Measurements from ENCODE around the gene RNF217.
A peak's percentile ranks its signal among the peaks of the same experiment; 100 is the strongest.
"Not testable (repeated sequence)": the region's sequence is repeated elsewhere in the genome, so short reads cannot be mapped to it uniquely, and the experiment has no call there.

The RNF217 gene

GRCh38 chr6:124962639-124963415, 590 bp downstream of the RNF217 start:
- Histone ChIP-seq H3K4me1 (ENCODE audit: control insufficient read depth, insufficient read depth, low read length) (peaks cover 22% of the 10 kb centered on the region), H3K27me3 (ENCODE audit: control insufficient read depth, insufficient read depth, low read length, poor library complexity, severe bottlenecking) (peaks cover 15% of the 10 kb centered on the region), H3K36me3 (ENCODE audit: control insufficient read depth, insufficient read depth, low read length) (no peaks in the 10 kb centered on the region), H3K27ac (ENCODE audit: insufficient read depth, low read depth, low read length, poor library complexity, severe bottlenecking) (no peak overlapping the region), H3K4me3 (ENCODE audit: insufficient read depth, low read depth, low read length) (peak overlapping the region; percentile 85), H3K9me3 (ENCODE audit: control insufficient read depth, low read length) (no peaks in the 10 kb centered on the region)
- WGBS, 2 experiments, result 1 to 2% methylated on average over 65 of the region's 65 CpGs

GRCh38 chr6:124963416-124963785, 1.2 kb downstream of the RNF217 start:
- WGBS, 2 experiments, result 12 to 26% methylated on average over 8 of the region's 9 CpGs
- peaks cover 22% of the 10 kb centered on the region for H3K4me1 ChIP-seq (ENCODE audit: control insufficient read depth, insufficient read depth, low read length)
- H3K36me3 ChIP-seq (ENCODE audit: control insufficient read depth, insufficient read depth, low read length), result no peaks in the 10 kb centered on the region
- no peaks in the 10 kb centered on the region for H3K9me3 ChIP-seq (ENCODE audit: control insufficient read depth, low read length)
- H3K27ac ChIP-seq (ENCODE audit: insufficient read depth, low read depth, low read length, poor library complexity, severe bottlenecking), result no peak overlapping the region
- peaks cover 15% of the 10 kb centered on the region for H3K27me3 ChIP-seq (ENCODE audit: control insufficient read depth, insufficient read depth, low read length, poor library complexity, severe bottlenecking)
- peak overlapping the region; percentile 85 for H3K4me3 ChIP-seq (ENCODE audit: insufficient read depth, low read depth, low read length)

GRCh38 chr6:124963831-124964763, 1.9 kb downstream of the RNF217 start:
- H3K27me3 ChIP-seq (ENCODE audit: control insufficient read depth, insufficient read depth, low read length, poor library complexity, severe bottlenecking), result peaks cover 15% of the 10 kb centered on the region
- H3K36me3 ChIP-seq (ENCODE audit: control insufficient read depth, insufficient read depth, low read length), result no peaks in the 10 kb centered on the region
- peaks cover 22% of the 10 kb centered on the region for H3K4me1 ChIP-seq (ENCODE audit: control insufficient read depth, insufficient read depth, low read length)
- peak overlapping the region; percentile 85 for H3K4me3 ChIP-seq (ENCODE audit: insufficient read depth, low read depth, low read length)
- no peak overlapping the region for H3K27ac ChIP-seq (ENCODE audit: insufficient read depth, low read depth, low read length, poor library complexity, severe bottlenecking)
- H3K9me3 ChIP-seq (ENCODE audit: control insufficient read depth, low read length), result no peaks in the 10 kb centered on the region
- 81 to 85% methylated on average over 6 of the region's 6 CpGs for WGBS, 2 experiments

GRCh38 chr6:124964764-124965105, 2.5 kb downstream of the RNF217 start:
- Histone ChIP-seq H3K27me3 (ENCODE audit: control insufficient read depth, insufficient read depth, low read length, poor library complexity, severe bottlenecking) (peaks cover 15% of the 10 kb centered on the region), H3K4me1 (ENCODE audit: control insufficient read depth, insufficient read depth, low read length) (peaks cover 22% of the 10 kb centered on the region), H3K27ac (ENCODE audit: insufficient read depth, low read depth, low read length, poor library complexity, severe bottlenecking) (no peak overlapping the region), H3K36me3 (ENCODE audit: control insufficient read depth, insufficient read depth, low read length) (no peaks in the 10 kb centered on the region), H3K4me3 (ENCODE audit: insufficient read depth, low read depth, low read length) (peak overlapping the region; percentile 85), H3K9me3 (ENCODE audit: control insufficient read depth, low read length) (no peaks in the 10 kb centered on the region)
- 97% methylated on average over 3 of the region's 3 CpGs for WGBS, 2 experiments

- Histone ChIP-seq H3K4me1 (ENCODE audit: control insufficient read depth, insufficient read depth, low read length) (peaks cover 22% of the 10 kb centered on the region), H3K27me3 (ENCODE audit: control insufficient read depth, insufficient read depth, low read length, poor library complexity, severe bottlenecking) (peaks cover 10% of the 10 kb centered on the region)
- H3K9me3 ChIP-seq (ENCODE audit: control insufficient read depth, low read length); H3K4me3 ChIP-seq (ENCODE audit: insufficient read depth, low read depth, low read length); H3K36me3 ChIP-seq (ENCODE audit: control insufficient read depth, insufficient read depth, low read length); H3K27ac ChIP-seq (ENCODE audit: insufficient read depth, low read depth, low read length, poor library complexity, severe bottlenecking): not testable (repeated sequence)
- WGBS, 2 experiments, result 87 to 93% methylated on average over 3 of the region's 3 CpGs
Measured at GRCh38 chr6:124965424-124965850, 3.2 kb downstream of the RNF217 start.

- 88 to 94% methylated on average over 1 of the region's 1 CpG for WGBS, 2 experiments
- no peaks in the 10 kb centered on the region for H3K36me3 ChIP-seq (ENCODE audit: control insufficient read depth, insufficient read depth, low read length)
- no peak overlapping the region for H3K27ac ChIP-seq (ENCODE audit: insufficient read depth, low read depth, low read length, poor library complexity, severe bottlenecking)
Measured at GRCh38 chr6:124967444-124967843, 5.2 kb downstream of the RNF217 start.

GRCh38 chr6:124968401-124968800, 6.2 kb downstream of the RNF217 start:
- peaks cover 17% of the 10 kb centered on the region for H3K4me1 ChIP-seq (ENCODE audit: control insufficient read depth, insufficient read depth, low read length)
- H3K27ac ChIP-seq (ENCODE audit: insufficient read depth, low read depth, low read length, poor library complexity, severe bottlenecking), result no peak overlapping the region
- H3K36me3 ChIP-seq (ENCODE audit: control insufficient read depth, insufficient read depth, low read length), result no peaks in the 10 kb centered on the region
- H3K4me3 ChIP-seq (ENCODE audit: insufficient read depth, low read depth, low read length), result no peak overlapping the region
- H3K27me3 ChIP-seq (ENCODE audit: control insufficient read depth, insufficient read depth, low read length, poor library complexity, severe bottlenecking), result no peaks in the 10 kb centered on the region
- 81 to 85% methylated on average over 1 of the region's 1 CpG for WGBS, 2 experiments
- no peaks in the 10 kb centered on the region for H3K9me3 ChIP-seq (ENCODE audit: control insufficient read depth, low read length)

More at GRCh38 chr6:124967444-124967843, 5.2 kb downstream of the RNF217 start:
- Histone ChIP-seq H3K4me1 (ENCODE audit: control insufficient read depth, insufficient read depth, low read length) (peaks cover 17% of the 10 kb centered on the region), H3K27me3 (ENCODE audit: control insufficient read depth, insufficient read depth, low read length, poor library complexity, severe bottlenecking) (peaks cover 3% of the 10 kb centered on the region), H3K4me3 (ENCODE audit: insufficient read depth, low read depth, low read length) (no peak overlapping the region), H3K9me3 (ENCODE audit: control insufficient read depth, low read length) (no peaks in the 10 kb centered on the region)

- WGBS, 2 experiments, result 95% methylated on average over 5 of the region's 5 CpGs
- no peaks in the 10 kb centered on the region for H3K9me3 ChIP-seq (ENCODE audit: control insufficient read depth, low read length)
- H3K4me1 ChIP-seq (ENCODE audit: control insufficient read depth, insufficient read depth, low read length), result peaks cover 9% of the 10 kb centered on the region
- no peaks in the 10 kb centered on the region for H3K36me3 ChIP-seq (ENCODE audit: control insufficient read depth, insufficient read depth, low read length)
- no peaks in the 10 kb centered on the region for H3K27me3 ChIP-seq (ENCODE audit: control insufficient read depth, insufficient read depth, low read length, poor library complexity, severe bottlenecking)
- no peak overlapping the region for H3K4me3 ChIP-seq (ENCODE audit: insufficient read depth, low read depth, low read length)
- no peak overlapping the region for H3K27ac ChIP-seq (ENCODE audit: insufficient read depth, low read depth, low read length, poor library complexity, severe bottlenecking)
Measured at GRCh38 chr6:124970243-124970642, 8.0 kb downstream of the RNF217 start.

GRCh38 chr6:124970763-124971162, 8.5 kb downstream of the RNF217 start:
- Histone ChIP-seq H3K4me3 (ENCODE audit: insufficient read depth, low read depth, low read length) (no peak overlapping the region), H3K27ac (ENCODE audit: insufficient read depth, low read depth, low read length, poor library complexity, severe bottlenecking) (no peak overlapping the region), H3K9me3 (ENCODE audit: control insufficient read depth, low read length) (no peaks in the 10 kb centered on the region), H3K4me1 (ENCODE audit: control insufficient read depth, insufficient read depth, low read length) (peaks cover 5% of the 10 kb centered on the region), H3K27me3 (ENCODE audit: control insufficient read depth, insufficient read depth, low read length, poor library complexity, severe bottlenecking) (no peaks in the 10 kb centered on the region), H3K36me3 (ENCODE audit: control insufficient read depth, insufficient read depth, low read length) (no peaks in the 10 kb centered on the region)
- 84 to 91% methylated on average over 2 of the region's 2 CpGs for WGBS, 2 experiments

- Histone ChIP-seq H3K4me1 (ENCODE audit: control insufficient read depth, insufficient read depth, low read length) (no peaks in the 10 kb centered on the region), H3K27me3 (ENCODE audit: control insufficient read depth, insufficient read depth, low read length, poor library complexity, severe bottlenecking) (no peaks in the 10 kb centered on the region), H3K27ac (ENCODE audit: insufficient read depth, low read depth, low read length, poor library complexity, severe bottlenecking) (no peak overlapping the region), H3K4me3 (ENCODE audit: insufficient read depth, low read depth, low read length) (no peak overlapping the region), H3K36me3 (ENCODE audit: control insufficient read depth, insufficient read depth, low read length) (peaks cover 9% of the 10 kb centered on the region), H3K9me3 (ENCODE audit: control insufficient read depth, low read length) (no peaks in the 10 kb centered on the region)
- WGBS, 2 experiments, result 92 to 95% methylated on average over 6 of the region's 6 CpGs
Measured at GRCh38 chr6:124973780-124974179, 11.5 kb downstream of the RNF217 start.

Measured in ectodermal cell (in vitro differentiated cells).